OCI-LY7 (cell line): ENCODE measurements around the gene NKAPD1. TPM values are rescaled to one million over a fixed set of nuclear protein-coding genes. Genes with fewer than 3 reads are reported as not detected.

Source experiments
- BruUV-seq: library from RNA; stranded (reverse); fragments of 400-500 nt; replicated peaks from 2 replicates; lab custom pipeline; 2021; lab: Mats Ljungman, UMichigan
- CTCF ChIA-PET: fragments of 300-600 bp; sonication (Branson Sonifier 250); formaldehyde crosslinking; loops from one replicate; lab custom pipeline; 2022; ENCODE audit warnings: antibody characterized with exemption; ENCODE audit not compliant: unreplicated experiment; lab: Charles Lee
- POLR2A ChIA-PET: fragments of 300-600 bp; sonication (Branson Sonifier 250); formaldehyde crosslinking; loops from one replicate; lab custom pipeline; 2022; ENCODE audit warnings: antibody characterized with exemption; lab: Charles Lee
- DNase-seq: peaks from one replicate; pipeline ENCODE4 v3.0.0-alpha.2; 2015; ENCODE audit warnings: low spot score
- H2AFZ ChIP-seq: fragments of 200-600 bp; sonication (generic), shearing (Covaris generic); 2 replicates; pipeline ENCODE4 v1.6.1; 2014; ENCODE audit warnings: mild to moderate bottlenecking, antibody characterized with exemption, low read length, moderate library complexity
- H3K27ac ChIP-seq: fragments of 200-600 bp; sonication (generic); 2 replicates; pipeline ENCODE4 v1.5.1; 2014; ENCODE audit warnings: mixed run types, low read depth, mild to moderate bottlenecking, moderate library complexity, low read length, inconsistent platforms; ENCODE audit not compliant: poor library complexity, severe bottlenecking
- H3K36me3 ChIP-seq: fragments of 200-600 bp; sonication (generic); 2 replicates; pipeline ENCODE4 v1.6.1; 2014; ENCODE audit warnings: mild to moderate bottlenecking, antibody characterized with exemption, low read length, moderate library complexity, mixed read lengths; ENCODE audit not compliant: insufficient read depth
- H3K4me1 ChIP-seq: fragments of 200-600 bp; sonication (generic); 2 replicates; pipeline ENCODE4 v1.5.1; 2014; ENCODE audit warnings: mild to moderate bottlenecking, low read length; ENCODE audit not compliant: insufficient read depth, poor library complexity, severe bottlenecking
- H3K4me2 ChIP-seq: fragments of 200-600 bp; sonication (generic); 2 replicates; pipeline ENCODE4 v1.6.1; 2014; ENCODE audit warnings: mild to moderate bottlenecking, low read length
- H3K4me3 ChIP-seq: fragments of 200-600 bp; sonication (generic); 2 replicates; pipeline ENCODE4 v1.5.1; 2014; ENCODE audit warnings: mild to moderate bottlenecking, low read depth, low read length; ENCODE audit not compliant: poor library complexity, severe bottlenecking
- H3K79me2 ChIP-seq: fragments of 200-600 bp; sonication (generic); 2 replicates; pipeline ENCODE4 v1.6.1; 2016; ENCODE audit warnings: low read depth, mild to moderate bottlenecking, low read length, moderate library complexity, mixed read lengths; ENCODE audit not compliant: insufficient read depth
- H3K9me2 ChIP-seq: fragments of 200-600 bp; sonication (generic); 2 replicates; pipeline ENCODE4 v1.6.1; 2016; ENCODE audit warnings: mild to moderate bottlenecking, low read length, mixed read lengths; ENCODE audit not compliant: insufficient read depth
- H3K9me3 ChIP-seq: fragments of 200-600 bp; sonication (generic); 2 replicates; pipeline ENCODE4 v1.6.1; 2014; ENCODE audit warnings: mild to moderate bottlenecking, mixed run types, low read length, mixed read lengths
- H4K20me1 ChIP-seq: fragments of 200-600 bp; sonication (generic); 2 replicates; pipeline ENCODE4 v1.6.1; 2014; ENCODE audit warnings: mild to moderate bottlenecking, antibody characterized with exemption, low read length, moderate library complexity, mixed read lengths; ENCODE audit not compliant: insufficient read depth
- EZH2phosphoT487 ChIP-seq: fragments of 200-600 bp; sonication (generic); IDR thresholded peaks from 2 replicates; pipeline ENCODE4 v1.6.1; 2018; ENCODE audit warnings: low read depth, borderline replicate concordance, mild to moderate bottlenecking, mixed run types, antibody characterized with exemption, low read length, moderate library complexity, mixed read lengths
- intact Hi-C: fragments of 100-400 bp; cut with micrococcal nuclease; formaldehyde crosslinking; loops from one replicate; pipeline ENCODE4 v1.10.0; 2022; ENCODE audit not compliant: unreplicated experiment
- total RNA-seq, 2 experiments: library from RNA; depleted of rRNA in 1 of 2; stranded (reverse); fragments of >200 nt in 1 of 2; shearing (Covaris generic) in 1 of 2; gene quantifications; 2 replicates each; pipeline ENCODE4 v1.2.3, GENCODE V29; 2014 to 2022
- TF ChIP-seq, protein P1 (sequence below): fragments of 200-600 bp; sonication (generic); conservative IDR thresholded peaks from 2 replicates; pipeline ENCODE4 v1.5.1; 2014; ENCODE audit warnings: mild to moderate bottlenecking, antibody characterized with exemption, low read length, moderate library complexity, mixed read lengths

NKAPD1 gene
- total RNA-seq, 2 experiments from 2014 or later = 21.3 to 30.7 TPM

DNA sequence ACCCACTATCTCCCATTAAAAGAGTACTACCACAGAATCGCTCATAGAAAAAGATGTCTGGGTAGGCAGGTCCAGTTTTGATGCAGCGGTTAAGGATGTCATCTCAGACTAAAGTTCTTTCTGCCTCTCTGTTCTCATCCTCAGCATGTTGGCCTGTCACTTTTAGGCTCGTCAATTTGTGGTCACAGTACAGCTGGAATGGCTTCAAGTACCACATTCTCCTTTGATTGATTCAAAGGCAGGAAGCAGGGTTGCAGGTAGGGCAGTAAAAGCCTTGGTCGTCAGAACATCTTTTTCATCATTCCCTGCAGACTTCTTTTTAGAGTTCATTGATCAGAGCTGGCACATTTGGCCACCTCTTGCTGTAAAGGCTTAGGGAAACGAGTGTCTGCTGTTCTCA is 41.3 kb downstream of the NKAPD1 start:
- H4K20me1 ChIP-seq = no peaks in the 10 kb centered on the region
- no TSS peak for BruUV-seq
- POLR2A ChIA-PET = interaction anchor here (1.2 to 1.3 kb wide), 2 partner anchors 11 to 167 kb away, joined by 3 read pairs; no protein-coding TSS in a partner anchor

DNA sequence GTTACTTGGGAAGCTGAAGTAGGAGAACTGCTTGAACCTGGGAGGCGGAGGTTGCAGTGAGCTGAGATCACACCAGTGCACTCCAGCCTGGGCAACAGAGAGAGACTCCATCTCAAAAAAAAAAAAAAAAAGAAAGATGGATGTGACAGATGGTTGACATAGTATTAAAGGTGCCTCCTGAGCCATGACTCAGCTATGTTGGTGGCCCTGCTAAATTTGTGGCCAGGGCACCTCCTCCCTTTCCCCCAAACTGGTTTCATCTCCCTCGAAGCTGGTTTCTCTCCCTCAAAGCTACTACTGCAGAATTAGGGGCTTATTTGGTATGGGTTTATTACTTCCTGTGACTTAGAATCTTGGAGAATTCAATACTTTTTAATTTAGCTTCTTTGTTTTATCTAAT is 44.1 kb downstream of the NKAPD1 start:
- ChIA-PET POLR2A (interaction anchor here (0.6 kb wide), 2 partner anchors 311 to 324 kb away, joined by 3 read pairs; no protein-coding TSS in a partner anchor), CTCF (no interaction called here)
- BruUV-seq = no TSS peak
- no peak overlapping the region for H3K4me3 ChIP-seq
- no peaks in the 10 kb centered on the region for H4K20me1 ChIP-seq
- no peaks in the 10 kb centered on the region for H3K9me3 ChIP-seq
- no peak for DNase-seq
- H3K36me3 ChIP-seq = no peaks in the 10 kb centered on the region
- no peak overlapping the region for H3K4me2 ChIP-seq
- no peaks in the 10 kb centered on the region for H3K9me2 ChIP-seq
- H2AFZ ChIP-seq = no peak overlapping the region
- intact Hi-C loops = no loop called here
- TF ChIP-seq EZH2phosphoT487 = no peak
- TF ChIP-seq, protein P1, sequence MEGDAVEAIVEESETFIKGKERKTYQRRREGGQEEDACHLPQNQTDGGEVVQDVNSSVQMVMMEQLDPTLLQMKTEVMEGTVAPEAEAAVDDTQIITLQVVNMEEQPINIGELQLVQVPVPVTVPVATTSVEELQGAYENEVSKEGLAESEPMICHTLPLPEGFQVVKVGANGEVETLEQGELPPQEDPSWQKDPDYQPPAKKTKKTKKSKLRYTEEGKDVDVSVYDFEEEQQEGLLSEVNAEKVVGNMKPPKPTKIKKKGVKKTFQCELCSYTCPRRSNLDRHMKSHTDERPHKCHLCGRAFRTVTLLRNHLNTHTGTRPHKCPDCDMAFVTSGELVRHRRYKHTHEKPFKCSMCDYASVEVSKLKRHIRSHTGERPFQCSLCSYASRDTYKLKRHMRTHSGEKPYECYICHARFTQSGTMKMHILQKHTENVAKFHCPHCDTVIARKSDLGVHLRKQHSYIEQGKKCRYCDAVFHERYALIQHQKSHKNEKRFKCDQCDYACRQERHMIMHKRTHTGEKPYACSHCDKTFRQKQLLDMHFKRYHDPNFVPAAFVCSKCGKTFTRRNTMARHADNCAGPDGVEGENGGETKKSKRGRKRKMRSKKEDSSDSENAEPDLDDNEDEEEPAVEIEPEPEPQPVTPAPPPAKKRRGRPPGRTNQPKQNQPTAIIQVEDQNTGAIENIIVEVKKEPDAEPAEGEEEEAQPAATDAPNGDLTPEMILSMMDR = no peak
- H3K79me2 ChIP-seq = no peaks in the 10 kb centered on the region
- no peak overlapping the region for H3K27ac ChIP-seq
- H3K4me1 ChIP-seq = no peaks in the 10 kb centered on the region

More for the DNA sequence above, 41.3 kb downstream of the NKAPD1 start:
- no peak for TF ChIP-seq EZH2phosphoT487
- TF ChIP-seq, protein P1 = no peak
- DNase-seq = no peak
- Histone ChIP-seq H2AFZ (no peak overlapping the region), H3K27ac (no peak overlapping the region), H3K36me3 (no peaks in the 10 kb centered on the region), H3K4me3 (no peak overlapping the region), H3K79me2 (no peaks in the 10 kb centered on the region), H3K9me3 (0 out of 2 replicates have a peak, but pooled peaks cover 7% of the 10 kb centered on the region), H3K4me2 (no peak overlapping the region), H3K9me2 (no peaks in the 10 kb centered on the region), H3K4me1 (no peaks in the 10 kb centered on the region)
- CTCF ChIA-PET = no interaction called here
- intact Hi-C loops = no loop called here

DNA sequence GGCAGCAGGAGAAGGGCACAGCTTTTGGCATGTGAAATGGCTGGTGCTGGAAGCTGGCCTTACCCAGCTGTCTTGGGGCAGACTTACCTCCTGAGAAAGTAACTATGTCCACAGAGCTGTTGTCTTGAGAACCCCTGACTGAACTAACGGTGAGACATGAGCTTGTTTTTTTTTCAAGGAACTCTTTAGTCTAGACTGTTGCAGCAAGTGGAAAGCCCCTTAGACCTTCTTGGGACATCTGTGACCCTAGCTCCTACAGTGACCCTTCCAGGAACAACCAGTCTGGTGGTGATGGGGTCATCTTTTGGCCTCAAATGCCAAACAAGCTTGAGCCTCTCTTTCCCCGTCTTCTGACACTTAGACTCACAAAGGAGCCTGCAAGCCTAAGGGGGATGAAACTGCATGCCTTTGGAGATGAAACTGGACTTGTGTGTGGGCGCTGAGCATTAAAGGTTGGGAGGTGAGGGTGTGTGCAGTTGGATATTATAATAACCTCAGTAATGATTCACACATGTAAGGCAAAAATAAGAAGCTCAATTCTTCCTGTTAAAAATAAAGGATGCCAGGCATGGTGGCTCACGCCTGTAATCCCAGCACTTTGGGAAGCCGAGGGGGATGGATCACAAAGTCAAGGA is 48.0 kb downstream of the NKAPD1 start:
- no peak overlapping the region for H2AFZ ChIP-seq
- no peaks in the 10 kb centered on the region for H3K36me3 ChIP-seq
- intact Hi-C loops = no loop called here
- no peaks in the 10 kb centered on the region for H4K20me1 ChIP-seq
- H3K27ac ChIP-seq = no peak overlapping the region
- H3K9me3 ChIP-seq = no peaks in the 10 kb centered on the region
- ChIA-PET CTCF (interaction anchor here (1.1 kb wide), 1 partner anchor 9 kb away, joined by 5 read pairs; no protein-coding TSS in a partner anchor), POLR2A (interaction anchor here (0.9 to 1.3 kb wide), 3 partner anchors 22 to 47 kb away, joined by 3 to 5 read pairs (median 3); no protein-coding TSS in a partner anchor)
- H3K4me3 ChIP-seq = no peak overlapping the region
- H3K9me2 ChIP-seq = no peaks in the 10 kb centered on the region
- DNase-seq = no peak
- BruUV-seq = no TSS peak
- TF ChIP-seq, protein P1 = no peak
- TF ChIP-seq EZH2phosphoT487 = no peak
- no peak overlapping the region for H3K4me2 ChIP-seq
- H3K79me2 ChIP-seq = no peaks in the 10 kb centered on the region
- H3K4me1 ChIP-seq = no peaks in the 10 kb centered on the region
